CD4-positive, alpha-beta T cell treated with Interleukin-4 for 1 hour (primary cell): ENCODE data around the gene ZNF236.
A peak's percentile ranks its signal among the peaks of the same experiment; 100 is the strongest.

ENCODE experiments used
- DNase-seq, 2 donors: peaks; one replicate each; pipeline ENCODE4 v3.0.0-alpha.2; 2020 to 2022

The ZNF236 gene

DNA sequence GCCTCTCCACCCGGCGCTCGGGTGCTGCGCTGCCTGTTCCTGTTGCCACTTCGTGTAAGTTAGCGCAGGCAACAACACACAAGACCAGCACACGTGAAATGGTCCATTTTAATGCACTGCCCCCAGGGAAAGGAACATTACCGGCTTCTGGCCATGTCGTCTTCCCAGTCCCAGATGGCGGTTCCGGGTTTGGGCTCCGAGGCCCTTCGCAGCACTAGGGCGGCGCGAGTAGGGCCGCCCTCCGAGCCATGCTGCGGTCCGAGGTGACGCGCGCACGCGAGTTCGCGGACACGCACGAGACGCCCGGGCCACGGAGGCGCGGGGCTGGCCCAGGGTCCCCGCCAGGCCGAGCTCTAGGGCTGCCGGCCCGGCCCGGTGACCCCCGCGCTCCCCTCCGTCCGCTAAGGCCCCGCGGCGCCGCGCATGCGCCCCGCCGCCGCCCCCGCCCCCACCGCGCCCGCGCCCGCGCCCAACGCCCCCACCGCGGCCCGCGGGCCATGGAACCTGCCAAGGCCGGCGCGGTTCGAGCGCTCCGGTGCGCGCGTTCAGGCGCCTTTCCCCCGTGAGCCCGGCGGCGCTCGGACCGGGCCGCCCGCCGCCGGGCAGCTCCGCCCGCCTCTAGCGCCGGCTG, 367 bp upstream of the ZNF236 start:
- peak; percentile 70 to 76 for DNase-seq

GRCh38 chr18:76823161-76823538, 793 bp downstream of the ZNF236 start:
- DNase-seq, result no peak

GRCh38 chr18:76823587-76824011, 1.2 kb downstream of the ZNF236 start:
- no peak for DNase-seq

GRCh38 chr18:76824145-76824676, 1.9 kb downstream of the ZNF236 start:
- no peak for DNase-seq

DNA sequence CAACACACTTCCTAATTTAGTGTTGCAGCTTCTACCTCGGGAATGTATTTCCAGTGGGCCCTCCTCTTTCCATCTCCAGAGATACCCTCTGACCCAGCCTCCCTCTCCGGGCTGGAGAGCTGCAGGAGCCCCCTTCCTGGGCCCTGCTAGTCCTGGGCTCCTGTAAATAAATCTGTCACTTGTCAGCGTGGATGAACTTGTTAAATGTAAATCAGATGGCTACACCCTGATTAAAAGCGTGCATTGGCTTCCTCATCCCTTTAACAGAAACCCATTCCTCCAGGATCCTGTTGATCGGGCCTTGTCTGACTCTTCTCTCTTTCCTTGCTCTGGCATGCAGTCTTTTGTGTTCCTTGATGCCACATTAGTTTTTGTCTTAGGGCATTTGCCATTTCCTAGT, 2.4 kb downstream of the ZNF236 start:
- no peak for DNase-seq

- no peak for DNase-seq
Observed at GRCh38 chr18:76827205-76828200, 5.1 kb downstream of the ZNF236 start.

DNA sequence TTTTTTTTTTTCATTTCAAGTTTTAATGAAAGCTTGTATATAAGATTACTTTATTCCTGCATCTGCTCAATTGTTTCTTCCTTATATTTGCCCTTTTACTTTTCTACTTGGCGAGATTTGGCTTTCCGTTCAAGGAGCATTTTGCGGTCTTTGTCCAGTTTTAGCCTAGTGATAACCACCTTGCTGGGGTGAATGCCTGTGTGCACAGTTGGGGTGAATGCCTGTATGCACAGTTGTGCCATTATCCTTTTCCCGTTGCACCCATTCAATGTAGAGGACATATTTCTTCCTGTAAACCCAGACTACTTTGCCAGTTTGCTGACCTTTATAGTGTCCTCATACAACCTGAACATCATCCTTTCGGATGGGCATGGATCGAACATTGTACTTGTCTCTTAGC, 12.0 kb downstream of the ZNF236 start:
- DNase-seq, result no peak

DNA sequence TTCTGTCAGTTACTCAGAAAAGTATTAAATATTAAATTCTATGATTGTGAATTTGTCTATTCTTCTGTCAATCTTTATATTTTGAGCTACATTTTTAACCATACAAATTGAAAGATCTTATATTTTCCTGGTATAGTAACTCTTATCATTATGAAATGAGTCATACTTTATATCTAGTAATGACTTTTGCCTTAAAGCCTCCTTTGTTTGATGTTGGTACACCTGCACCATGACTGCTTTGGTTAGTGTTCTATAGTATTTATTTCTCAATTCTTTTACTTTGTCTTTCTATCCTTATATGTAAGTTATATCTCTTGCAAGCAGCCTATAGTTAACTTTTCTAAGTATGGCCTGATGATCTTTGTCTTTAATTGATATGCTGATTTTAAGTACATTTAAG, 13.0 kb downstream of the ZNF236 start:
- no peak for DNase-seq

DNA sequence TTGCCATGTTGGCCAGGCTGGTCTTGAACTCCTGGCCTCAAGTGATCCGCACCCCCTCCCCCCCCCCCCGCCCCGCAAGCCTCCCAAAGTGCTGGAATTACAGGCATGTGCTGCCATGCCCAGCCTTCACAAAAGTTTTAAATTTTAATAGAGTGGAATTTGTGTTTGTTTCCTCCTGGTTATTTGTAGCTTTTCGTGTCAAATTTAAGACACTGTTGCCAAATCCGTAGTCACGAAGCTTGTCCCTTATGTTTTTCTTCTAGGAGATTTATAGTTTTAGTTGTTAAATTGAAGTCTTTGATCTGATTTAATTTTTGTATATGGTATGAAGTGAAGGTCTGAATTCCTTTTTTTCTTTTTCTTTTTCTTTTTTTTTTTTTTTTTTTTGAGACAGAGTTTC, 14.7 kb downstream of the ZNF236 start:
- DNase-seq, result no peak

GRCh38 chr18:76838182-76838581, 15.8 kb downstream of the ZNF236 start:
- no peak for DNase-seq

DNA sequence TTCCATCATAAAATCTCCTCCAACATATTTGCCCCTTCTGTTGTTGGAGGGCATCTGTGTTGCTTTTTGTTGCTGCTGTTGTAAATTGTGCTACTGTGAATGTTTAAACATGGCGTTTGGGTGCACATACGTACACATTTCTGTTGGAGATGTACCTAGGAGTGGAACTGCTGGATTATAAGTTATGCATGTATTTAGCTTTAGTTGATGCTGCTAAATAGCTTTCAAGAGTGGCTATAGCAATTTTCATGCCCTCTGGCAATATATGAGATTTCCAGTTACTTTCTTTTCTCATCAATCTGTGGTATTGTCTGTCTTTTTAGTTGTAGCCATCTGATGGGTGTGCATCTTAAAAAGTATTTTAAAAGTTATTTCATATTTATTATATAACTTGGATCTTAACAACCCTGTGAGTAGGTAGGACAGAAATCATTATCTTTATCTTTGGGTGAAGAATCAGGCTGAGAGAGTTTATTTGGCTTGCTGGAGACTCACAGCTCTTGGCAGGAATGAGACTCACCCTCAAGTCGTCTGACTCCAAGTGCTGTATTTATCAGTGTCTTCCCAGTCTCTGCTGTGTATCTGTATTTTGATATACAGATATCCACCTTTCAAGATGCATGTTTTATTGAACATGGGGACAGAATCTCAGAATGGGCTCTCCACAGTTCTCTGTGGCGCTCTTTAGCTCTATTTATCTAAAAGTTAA, 16.9 kb downstream of the ZNF236 start:
- DNase-seq, result no peak

- no peak for DNase-seq
Observed at GRCh38 chr18:76842837-76843530, 20.6 kb downstream of the ZNF236 start.

DNA sequence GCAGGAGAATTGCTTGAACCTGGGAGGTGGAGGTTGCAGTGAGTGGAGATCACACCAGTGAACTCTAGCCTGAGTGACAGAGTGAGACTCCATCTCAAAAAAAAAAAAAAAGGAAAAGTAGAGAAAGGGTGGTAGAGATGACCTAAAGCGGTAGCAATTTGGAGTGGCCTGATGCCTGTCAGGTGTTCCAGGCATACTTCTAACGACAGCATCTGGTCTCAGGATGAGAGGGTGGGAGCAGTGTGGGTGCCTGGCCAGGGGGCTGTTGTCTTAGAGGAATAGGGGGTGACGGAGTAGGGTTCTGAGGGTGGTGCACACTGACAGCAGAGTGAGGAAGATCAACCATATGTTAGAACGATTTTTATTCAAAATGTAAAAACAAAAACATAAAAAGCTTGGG, 21.8 kb downstream of the ZNF236 start:
- no peak for DNase-seq

DNA sequence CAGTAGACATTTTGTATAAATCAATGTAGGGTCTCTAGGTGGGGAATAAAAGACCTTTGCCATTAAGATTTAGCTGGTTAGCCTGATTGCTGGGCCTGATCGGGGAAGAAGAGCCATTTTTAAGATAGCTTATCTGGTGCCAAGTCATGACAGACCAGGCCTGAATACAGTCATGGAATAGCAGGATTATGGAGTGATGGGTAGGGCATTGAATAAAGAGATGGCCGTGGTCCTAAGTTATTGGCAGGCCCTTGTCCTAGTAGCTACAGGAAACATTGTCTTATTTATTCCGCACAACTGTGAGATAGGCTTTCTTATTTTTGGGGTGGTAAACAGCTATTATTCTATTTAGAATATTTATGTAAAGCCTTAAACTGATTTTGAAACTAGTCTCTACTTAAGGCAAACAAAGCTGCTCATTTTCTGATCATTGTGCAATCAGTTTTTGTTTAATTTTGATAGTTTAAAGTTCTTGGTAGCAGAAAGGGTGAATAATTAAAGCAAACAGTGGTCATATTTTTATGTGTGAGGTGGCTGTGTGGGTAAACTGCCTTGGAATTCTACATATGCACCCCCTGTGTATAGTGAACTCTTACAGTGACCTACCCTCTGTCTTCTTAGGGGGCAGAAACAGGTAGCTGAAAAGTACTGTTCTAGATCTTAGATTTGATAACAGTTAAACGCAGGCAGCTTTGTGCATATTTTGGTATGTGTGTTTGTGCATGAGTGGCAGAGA, 22.6 kb downstream of the ZNF236 start:
- DNase-seq, result no peak

- no peak for DNase-seq
Observed at GRCh38 chr18:76846217-76846616, 23.9 kb downstream of the ZNF236 start.

DNA sequence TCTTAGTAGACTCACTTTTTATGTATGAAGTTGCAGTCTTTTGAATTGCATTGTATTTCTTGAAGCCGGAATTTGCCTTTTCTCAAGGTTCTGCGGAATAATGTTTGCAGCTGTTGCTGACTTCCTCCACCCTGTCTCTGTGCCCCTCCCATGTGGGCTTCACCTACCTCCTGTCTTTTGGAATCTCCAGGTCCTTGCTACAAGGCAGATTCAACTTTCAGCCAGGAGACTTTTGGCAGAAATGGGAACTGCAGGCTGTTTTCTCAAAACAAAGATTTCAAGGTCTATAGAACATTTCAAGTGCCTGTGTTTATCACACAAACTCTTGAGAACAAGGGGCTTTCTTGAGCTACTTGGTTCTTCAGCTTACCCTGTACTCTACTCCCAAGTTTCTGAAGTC, 25.6 kb downstream of the ZNF236 start:
- DNase-seq, result no peak

GRCh38 chr18:76850112-76850511, 27.8 kb downstream of the ZNF236 start:
- DNase-seq, result no peak

DNA sequence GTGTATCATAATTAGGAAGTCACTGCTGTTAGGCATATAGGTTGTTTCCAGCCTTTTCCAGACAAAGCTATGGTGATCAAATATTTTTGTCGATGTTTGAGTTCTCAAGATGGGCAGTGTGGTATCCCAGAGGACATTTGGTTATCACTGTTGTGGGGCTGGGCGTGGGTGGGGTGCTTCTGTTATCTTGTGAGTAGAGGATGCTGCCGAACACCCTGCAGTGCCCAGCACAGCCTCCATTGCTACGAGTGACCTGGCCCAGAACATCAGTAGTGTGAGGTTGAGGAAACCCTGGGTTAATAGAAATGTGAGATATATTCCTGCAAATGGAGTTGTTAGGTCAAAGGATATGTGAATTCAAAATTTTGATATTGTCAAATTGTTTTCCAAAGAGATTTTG, 33.2 kb downstream of the ZNF236 start:
- no peak for DNase-seq

DNA sequence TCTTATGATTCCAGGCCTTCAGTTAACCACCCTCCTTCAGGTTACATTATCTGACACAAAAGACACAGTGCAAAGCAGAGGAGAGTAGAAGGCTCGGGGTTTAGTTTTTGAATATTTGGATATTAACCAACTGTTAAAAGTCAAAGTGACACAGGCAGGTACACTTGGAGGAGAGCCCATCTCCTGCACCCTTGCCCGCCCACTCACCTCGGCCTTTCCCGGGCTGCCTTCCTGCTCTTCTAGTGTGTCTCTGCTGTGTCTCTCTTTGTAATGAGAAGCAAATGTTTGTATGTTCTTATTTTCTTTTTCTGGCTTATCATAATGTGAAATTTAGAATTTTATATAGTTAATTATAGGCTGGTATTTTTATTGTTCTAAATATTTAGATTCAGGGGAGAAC, 35.1 kb downstream of the ZNF236 start:
- DNase-seq, result no peak

- peak in 1 of 2 donors; percentile 14 for DNase-seq
Observed at GRCh38 chr18:76859474-76860339, 37.4 kb downstream of the ZNF236 start.

DNA sequence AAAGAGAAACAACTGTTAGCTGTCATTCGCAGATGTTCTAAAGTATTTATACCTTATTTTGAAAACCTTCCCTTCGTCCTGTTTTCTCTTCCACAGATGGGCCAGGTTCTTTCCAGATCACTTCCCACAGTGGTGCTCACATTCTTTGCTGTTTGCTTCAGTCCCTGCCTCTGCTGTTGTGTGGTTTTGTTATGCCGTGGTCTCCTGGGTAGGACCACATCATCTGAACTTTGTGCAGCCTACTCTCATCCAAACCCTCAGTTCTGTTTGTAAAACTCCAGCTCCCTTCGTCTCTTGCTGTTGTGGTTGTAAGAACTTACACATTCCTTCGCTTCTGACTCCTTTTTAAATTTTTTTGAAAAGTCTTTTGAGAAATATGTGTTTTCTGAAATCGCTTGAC, 38.1 kb downstream of the ZNF236 start:
- no peak for DNase-seq
